HG02759 (cell line): ENCODE measurements around the gene ARGLU1.
A peak's percentile ranks its signal among the peaks of the same experiment; 100 is the strongest.
"Not testable (repeated sequence)": the region's sequence is repeated elsewhere in the genome, so short reads cannot be mapped to it uniquely, and the experiment has no call there.

Experiments
- ATAC-seq: cut with Tn5 transposase; IDR thresholded peaks from one replicate; pipeline ENCODE4 v1.9.1; 2021; ENCODE audit warnings: mild to moderate bottlenecking, moderate library complexity; ENCODE audit not compliant: unreplicated experiment

Gene ARGLU1

DNA sequence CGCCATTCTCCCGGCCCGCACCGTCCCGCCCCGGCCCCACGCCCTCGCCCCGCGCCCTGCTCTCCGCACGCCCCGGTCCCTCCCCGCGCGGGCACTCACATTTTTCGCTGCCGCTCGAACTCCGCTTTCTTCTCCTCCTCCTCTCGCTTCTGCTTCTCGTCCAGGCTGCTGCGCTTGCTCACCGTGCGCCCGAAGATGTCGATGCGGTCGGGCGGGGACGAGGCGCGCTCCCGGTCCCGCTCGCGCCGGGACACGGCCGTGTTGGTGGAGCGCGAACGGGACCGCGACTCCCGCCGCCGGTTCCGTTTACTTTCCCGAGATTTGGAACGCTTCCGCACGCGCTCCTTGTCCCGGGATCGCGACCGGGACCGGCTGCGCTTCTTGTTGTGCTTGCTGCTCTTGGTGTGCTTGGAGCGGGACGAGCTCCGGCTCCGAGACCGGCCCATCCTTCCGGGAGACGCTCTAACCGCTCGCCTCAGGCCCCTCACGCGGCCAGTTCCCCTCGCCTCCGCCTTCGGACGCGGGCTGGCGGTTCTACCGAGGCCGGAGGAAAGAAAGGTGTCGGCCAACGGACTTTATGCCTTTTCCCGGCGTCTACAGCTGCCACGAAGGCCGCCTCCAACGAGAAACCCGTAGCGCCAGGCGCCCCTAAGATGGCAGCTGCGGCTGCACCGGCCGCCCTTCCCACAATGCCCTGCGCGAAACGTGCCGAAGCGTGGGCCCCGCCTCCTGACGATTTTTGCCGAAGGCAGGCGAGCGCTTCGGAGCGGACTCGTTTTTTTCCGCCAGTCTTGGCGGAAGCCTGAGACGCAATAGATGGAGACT, at the start of gene ARGLU1:
TSS of gene ARGLU1 (minus strand) at position 664 of the 825 bp plus-strand sequence. CDS start at position 446, 218 bp downstream.
- ATAC-seq: peak; percentile 70

- ATAC-seq: no peak
Observed at GRCh38 chr13:106617561-106617960, 49.6 kb upstream of the ARGLU1 start.

DNA sequence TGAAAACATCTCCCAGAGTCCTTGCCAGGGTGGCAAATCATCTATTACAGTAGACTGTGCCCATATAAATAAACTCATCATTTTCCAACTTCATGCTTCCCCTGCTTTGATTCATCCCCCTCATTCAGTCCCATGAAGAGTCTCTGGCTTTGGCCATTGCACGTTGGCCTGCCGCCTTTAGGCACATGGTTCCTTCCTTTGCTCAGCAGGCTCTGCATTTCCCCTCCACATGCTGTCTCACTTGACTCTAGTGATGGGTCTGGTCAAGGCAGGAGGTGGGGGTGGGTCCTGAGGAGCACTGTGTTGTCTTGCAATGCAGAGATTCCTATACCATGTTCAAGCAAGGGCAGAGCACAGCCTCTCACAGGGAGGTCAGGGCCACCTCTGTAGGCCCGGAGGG, 48.8 kb upstream of the ARGLU1 start:
- ATAC-seq: no peak

DNA sequence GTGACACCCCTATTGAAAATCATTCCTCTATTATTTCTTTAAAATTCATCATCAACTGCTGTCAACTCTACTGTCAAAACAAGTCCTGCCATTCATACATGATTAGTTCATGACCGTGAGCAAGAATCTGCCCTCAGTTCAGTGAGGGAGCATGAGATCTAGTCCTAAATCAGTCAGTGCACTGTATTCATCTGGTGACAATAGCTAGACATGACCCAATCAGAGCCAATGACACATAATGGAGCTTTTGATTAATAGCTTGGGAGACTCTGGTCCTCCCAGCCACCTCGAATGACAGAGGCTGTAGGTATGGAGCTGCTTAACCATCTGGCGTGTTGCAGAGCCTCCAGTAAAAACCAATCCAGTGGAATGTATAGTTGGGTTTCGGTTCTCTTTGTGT, 46.9 kb upstream of the ARGLU1 start:
- ATAC-seq: no peak

GRCh38 chr13:106612688-106613087, 44.8 kb upstream of the ARGLU1 start:
- no peak for ATAC-seq

DNA sequence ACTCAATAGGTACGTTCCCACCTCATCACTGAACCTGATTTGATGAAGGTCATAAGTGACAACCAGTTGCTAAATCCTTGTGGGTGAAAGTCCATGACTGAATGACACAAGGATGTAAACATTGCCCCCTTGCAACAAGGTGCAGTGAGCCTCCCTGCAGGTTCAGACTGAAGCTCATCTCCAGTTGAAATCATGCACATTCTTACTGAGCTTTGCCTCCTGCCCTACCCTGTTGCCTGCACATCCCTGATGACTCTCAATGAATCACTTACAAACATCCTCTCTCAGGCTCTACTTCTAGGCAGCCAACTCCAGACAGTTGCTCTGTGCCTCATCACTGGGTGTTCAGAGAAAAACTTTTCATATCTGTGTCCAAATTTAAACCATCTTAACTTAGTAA, 42.5 kb upstream of the ARGLU1 start:
- no peak for ATAC-seq

GRCh38 chr13:106609116-106609515, 41.2 kb upstream of the ARGLU1 start:
- no peak for ATAC-seq

DNA sequence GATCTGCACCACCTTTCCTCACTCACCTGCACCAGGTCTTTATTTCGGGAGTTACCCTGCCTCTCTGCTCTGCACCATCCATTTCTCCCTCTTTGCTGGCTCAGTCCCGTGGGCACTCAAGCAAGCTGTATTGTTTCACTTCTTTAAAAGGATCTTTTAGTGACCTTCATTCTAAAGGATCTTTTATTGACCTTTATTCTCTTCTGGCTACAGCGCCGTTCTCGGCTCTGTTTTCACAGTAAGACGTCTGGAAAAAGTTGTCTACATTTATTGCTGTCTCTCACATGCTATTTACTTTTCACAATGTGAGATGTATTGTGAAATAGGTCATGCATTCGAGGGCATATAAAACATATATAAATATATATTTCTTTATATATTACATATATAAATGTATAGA, 35.6 kb upstream of the ARGLU1 start:
- no peak for ATAC-seq

GRCh38 chr13:106602178-106602577, 34.2 kb upstream of the ARGLU1 start:
- no peak for ATAC-seq

DNA sequence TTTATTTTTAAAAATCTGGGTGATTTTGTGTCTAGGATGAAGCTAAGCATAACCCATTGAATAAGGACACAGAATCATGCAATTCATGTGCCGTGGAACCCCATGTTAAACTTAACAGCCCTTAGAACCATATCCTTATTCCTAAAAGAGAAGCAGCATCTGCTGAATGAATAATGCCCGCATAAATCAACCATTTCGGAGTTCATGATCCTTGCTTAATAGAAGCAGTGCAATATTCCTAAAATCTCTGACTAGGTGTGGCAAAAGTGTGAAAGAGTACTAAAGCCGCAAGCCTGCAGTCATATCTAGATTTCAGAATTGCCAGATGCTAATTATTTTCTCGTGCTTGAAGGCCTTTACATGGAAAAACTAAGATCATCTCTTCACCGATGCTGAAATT, 33.6 kb upstream of the ARGLU1 start:
- no peak for ATAC-seq

- ATAC-seq: not testable (repeated sequence)
Observed at GRCh38 chr13:106600798-106601135, 32.8 kb upstream of the ARGLU1 start.

GRCh38 chr13:106599875-106600797, 32.2 kb upstream of the ARGLU1 start:
- ATAC-seq: no peak

DNA sequence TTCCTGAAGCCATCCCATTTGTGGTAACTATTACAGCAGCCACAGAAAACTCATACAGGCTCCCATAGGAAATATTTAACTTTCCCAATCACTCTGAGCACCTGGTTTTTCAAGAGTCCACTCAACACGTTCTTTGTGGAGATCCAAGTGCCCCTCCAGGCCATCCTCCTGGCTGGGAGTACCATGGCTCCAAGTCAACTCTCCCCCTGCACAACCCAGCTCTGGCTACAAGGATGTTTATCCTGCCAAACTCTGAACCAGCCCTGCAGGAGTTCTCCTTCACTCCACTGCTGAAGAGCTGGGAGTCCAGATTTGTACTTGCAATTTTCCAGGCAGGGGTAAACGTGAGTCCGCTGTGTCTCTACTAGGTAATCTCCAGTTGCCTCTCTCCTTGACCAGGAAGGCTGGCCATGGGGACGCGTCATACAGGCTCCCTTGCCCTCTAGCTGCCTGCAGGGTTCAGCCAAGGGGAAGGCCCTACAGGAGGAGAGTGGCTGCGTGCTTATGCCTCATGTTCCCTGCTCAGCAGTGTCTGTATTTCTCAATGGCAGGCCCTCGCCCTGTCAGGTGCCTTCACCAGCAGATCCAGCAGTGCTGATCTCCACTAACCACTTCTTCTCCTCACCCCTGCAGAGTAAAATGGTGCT, 29.9 kb upstream of the ARGLU1 start:
- no peak for ATAC-seq

DNA sequence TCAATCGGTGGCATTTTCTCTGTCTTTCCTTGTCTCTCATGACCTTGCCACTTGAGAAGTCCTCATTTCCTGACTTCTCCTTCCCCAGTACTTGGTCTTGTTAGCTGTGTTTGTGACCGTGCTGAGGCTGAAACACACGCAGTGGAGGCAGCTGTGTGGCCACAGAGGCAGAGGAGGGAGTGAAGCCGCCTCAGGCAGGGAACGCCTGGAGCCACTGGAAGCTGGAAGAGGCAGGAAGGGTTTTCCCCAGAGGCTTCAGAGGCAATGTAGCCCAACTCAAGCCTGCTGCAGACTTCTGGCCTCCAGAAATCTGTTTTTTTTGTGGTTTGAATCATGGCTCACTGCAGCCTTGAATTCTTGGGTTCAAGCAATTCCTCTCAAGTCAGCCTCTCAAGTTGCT, 29.2 kb upstream of the ARGLU1 start:
- no peak for ATAC-seq

DNA sequence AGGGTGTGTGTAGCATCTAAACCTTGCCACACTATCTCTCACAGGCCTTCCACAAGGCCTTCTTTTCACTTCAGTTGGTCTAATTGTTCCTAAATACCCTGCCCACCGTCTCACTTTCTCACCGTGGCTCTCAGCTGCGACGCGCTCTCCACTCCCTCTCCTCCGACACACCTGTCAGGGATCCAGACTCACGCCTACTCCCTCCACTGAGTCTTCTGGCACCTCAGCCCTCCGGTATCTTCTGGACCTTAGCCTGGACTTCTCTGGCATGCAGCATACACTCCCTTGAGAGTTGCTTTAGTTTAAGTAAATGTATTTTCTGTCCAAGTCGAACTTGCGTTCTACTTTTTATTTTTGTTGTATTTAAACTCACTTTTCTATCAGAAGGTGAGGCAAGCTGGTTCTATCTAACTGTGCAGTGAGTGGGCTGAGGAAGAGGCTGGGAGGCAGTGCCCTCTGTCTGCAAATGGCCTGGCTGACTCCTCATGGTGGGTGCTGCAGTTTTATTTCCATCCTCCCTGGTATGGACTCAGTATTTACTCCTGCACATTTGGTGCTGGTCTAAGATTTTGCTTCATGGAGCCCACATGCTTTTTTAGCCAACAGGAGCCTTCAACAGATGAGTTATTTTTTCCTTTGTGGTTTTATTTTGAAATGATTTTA, 28.5 kb upstream of the ARGLU1 start:
- ATAC-seq: no peak

DNA sequence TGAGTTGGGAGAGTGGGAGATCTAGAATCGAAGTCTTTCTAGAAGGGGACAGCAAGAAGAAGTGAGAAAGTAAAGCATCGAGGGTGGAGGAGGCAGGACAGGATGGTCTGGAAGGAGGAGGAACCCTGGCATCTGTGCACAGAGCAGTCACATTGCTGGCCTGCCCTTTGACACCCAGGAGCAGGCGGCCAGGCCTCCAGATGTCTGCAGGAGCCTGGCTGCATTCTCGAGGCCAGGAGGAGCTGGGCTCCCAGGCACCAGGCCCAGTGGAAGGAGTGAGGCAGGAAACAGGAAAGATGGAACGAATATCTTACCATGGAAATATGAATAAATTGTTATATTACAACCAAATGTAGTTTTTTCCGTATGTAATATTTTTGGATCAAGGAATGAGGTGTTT, 27.7 kb upstream of the ARGLU1 start:
- ATAC-seq: no peak

DNA sequence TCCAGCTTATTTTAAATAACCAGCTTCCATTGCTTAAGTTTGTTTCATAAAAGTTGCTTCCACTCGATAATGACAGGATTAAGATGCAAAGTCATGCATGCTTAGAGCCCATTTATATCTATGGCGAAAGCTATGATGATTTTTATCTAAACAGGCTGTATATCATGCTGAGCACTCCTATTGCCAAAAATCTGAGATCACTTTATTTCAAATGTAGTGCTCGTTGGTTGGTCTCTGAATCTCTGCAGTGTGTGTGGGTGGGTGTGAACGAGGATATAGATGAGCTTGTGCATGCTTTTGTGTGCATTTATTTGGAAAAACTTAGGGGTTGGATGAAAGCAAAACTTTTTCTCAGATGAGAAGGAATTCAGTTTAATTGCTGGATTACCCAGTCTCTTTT, 27.0 kb upstream of the ARGLU1 start:
- no peak for ATAC-seq

DNA sequence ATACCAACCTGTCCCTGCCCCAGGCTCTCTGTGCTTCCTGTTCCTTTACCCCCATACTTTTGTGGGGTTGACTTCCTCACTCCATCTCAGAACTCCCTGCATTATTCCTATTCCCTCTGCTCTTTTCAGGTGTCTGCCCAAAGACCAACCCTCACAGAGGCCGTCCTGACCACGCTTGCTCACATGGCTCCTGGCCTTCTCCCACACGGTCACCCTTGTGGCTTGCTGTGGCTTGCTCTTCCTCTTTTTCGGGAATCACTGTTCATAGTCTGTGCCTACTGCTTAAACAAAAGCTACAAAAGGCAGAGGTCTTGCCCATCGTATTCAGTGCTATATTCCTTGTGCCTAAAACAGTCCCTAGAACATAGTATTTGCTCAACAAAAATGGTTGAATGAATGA, 25.2 kb upstream of the ARGLU1 start:
- no peak for ATAC-seq

DNA sequence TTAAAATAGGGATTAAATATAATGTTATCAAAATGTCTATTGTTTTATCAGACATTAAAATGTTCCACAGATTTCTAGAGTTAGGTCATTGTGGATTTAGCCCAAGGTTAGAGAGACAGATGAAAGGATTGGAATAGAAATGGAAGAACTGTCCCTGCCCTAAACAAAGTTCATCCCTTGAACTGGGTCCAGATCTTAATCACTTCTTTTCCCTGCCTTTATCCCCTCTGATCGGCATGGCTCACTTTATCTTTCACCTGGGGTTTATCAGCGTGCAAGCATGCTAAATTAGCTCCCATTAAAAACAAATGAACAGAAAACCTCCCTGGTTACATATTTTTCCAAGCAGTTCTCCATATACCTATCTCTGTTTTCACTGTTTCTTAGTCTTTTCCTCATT, 23.4 kb upstream of the ARGLU1 start:
- no peak for ATAC-seq

DNA sequence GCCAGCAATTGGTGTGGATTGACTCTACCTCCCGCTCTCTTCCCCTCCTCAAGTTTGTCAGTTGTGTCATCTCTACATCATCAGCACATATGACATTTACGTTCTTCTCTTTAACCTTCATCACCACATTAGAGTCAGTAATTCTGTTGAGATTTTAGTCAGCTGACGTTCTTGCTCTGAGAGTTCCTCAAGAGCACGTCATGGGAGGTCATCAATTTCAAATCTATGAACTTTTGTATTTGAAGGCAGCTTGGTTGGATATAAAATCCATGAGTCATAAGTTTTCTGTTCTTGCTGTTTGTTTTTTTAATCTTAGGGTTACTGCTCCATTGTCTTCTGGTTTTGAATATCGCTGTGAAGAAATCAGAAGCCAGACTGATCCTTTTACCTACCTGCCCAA, 21.8 kb upstream of the ARGLU1 start:
- no peak for ATAC-seq

DNA sequence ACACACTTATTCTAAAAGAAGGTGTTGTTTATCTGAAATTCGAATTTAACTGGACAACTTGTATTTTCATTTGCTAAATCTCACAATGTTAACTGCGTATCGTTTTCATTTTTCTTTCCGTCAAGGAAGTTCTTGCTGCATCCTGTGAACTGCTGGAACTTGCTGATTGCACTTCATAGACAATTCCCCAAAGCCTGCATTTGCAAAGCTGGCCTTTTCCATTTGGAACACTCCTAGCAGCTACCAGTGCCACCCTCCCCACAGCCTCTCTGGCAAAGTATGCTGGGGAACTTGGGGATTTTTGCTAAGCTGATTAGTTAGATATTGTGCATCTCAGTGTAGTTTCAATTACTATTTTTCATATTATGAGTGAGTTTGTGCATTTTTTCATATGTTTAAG, 20.4 kb upstream of the ARGLU1 start:
- no peak for ATAC-seq
